ENCODE data around the gene PMEPA1.

PMEPA1 gene

GRCh38 chr20:57693002-57693582, 16.7 kb downstream of the PMEPA1 start:
- no peak for DNase-seq

DNA sequence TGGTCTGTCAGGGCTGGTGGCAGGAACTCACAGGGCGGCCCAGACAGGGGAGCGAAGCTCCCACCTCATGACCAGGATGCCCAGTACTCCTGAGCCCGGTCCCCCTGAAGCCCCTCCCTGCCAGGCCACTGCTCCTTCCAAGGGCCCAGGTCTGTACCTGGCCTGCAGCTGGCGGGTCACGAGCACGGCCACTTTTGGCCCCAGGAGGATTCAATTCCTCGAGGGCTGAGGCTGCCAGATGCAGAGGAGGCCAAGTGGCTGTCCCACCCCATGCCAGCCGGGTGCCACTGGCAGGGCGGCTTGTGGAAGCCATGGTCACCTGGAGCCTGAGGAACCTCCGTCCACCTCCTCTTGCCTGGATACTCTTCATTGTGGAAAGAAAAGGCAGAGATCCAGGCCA, 17.4 kb downstream of the PMEPA1 start:
- DNase-seq = no peak

DNA sequence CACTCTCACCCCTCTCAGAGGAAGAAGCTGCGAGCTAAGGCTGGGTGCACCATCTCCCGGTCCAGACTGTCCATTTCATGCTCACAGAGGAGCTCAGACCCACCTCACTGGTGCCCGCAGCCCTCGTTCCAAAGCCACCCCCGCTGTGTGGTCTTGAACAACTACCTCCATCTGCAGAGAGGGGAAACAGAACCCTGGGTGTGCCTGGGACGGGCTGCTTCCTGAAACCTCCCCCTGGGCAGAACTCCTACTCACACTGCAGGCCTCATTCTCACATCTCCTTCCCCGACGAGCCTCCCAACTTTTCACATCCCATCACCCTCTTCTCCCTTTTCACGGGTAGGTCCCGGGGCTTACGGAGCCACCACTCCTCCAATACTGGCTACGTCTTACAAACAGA, 18.1 kb downstream of the PMEPA1 start:
- DNase-seq = no peak

GRCh38 chr20:57690525-57690924, 19.3 kb downstream of the PMEPA1 start:
- no peak for DNase-seq

DNA sequence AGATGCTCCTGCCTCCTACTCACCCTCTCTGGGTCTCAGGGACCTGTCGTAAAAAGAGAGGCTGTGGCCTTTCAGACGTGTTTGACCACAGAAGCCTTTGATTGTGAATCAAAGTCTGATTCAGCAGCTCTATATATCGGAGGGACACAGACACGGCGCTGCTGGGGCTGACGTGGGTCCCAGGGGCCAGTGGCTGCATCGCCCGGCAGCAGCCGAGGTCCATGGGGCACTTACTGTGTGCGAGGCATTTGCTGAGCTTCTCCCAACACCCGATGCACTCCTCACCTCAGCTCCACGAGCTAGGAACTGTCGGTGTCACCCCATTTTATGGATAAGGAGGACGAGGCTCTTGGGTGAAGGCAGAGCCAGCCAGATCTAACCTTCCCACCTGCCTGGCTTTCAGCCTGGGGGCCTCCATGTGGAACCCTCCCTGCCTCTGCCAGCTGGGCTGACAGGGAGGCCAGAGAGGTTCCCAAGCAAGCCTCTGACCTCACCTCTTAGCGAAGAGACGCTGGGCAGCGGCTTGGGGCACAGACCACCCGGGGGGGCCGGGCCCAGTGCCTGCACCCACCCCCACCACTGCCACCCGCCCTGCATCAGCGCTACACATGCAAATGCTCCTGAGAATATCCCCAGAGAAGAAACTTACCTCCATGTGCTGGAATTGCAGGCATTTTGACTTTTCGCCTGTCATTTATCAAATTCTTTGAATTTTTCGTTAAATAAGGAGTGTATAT, 19.9 kb downstream of the PMEPA1 start:
- no peak for DNase-seq

- no peak for DNase-seq
Measured at GRCh38 chr20:57688864-57689263, 21.0 kb downstream of the PMEPA1 start.

- no peak for DNase-seq
Measured at GRCh38 chr20:57688295-57688694, 21.5 kb downstream of the PMEPA1 start.

DNA sequence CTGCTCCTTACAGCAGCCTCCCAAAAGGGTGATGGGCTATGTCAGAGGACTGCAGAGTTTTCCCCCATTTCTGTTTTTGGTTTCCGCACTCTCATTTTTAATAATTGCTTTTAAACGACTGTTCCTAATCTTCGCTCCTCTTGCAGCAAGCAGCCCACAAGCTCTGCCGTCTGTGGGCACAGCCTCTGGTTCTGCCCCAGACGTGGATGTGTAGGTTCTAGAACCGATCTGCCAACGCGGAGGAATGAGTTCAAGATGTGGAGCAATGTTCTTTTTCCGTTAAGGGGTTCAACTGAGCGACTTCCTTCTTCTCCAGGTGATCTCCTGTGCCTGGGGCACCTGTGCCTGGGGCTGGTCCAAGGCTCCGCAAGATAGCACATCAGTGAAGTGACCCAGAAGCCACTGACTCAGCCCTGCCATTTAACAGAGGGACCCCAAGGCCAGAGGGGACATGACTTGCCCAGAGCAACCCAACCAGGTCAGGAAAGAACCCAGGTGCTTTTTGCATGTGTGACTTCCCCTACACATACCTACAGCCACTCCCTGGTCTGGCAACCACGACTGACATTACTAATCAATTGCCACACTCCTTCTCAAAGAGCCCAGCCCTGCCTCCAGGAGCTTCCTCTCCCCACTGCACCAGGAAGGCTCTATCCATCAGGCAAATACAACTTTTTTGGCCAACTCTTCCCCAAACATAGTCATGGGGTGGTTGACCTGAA, 22.7 kb downstream of the PMEPA1 start:
- DNase-seq = no peak

GRCh38 chr20:57685146-57685758, 24.6 kb downstream of the PMEPA1 start:
- no peak for DNase-seq

GRCh38 chr20:57684808-57685140, 25.0 kb downstream of the PMEPA1 start:
- no peak for DNase-seq

GRCh38 chr20:57683881-57684807, 25.7 kb downstream of the PMEPA1 start:
- no peak for DNase-seq

- no peak for DNase-seq
Measured at GRCh38 chr20:57683287-57683686, 26.5 kb downstream of the PMEPA1 start.

- DNase-seq = no peak
Measured at GRCh38 chr20:57682184-57683101, 27.4 kb downstream of the PMEPA1 start.

- no peak for DNase-seq
Measured at GRCh38 chr20:57680934-57681914, 28.6 kb downstream of the PMEPA1 start.

DNA sequence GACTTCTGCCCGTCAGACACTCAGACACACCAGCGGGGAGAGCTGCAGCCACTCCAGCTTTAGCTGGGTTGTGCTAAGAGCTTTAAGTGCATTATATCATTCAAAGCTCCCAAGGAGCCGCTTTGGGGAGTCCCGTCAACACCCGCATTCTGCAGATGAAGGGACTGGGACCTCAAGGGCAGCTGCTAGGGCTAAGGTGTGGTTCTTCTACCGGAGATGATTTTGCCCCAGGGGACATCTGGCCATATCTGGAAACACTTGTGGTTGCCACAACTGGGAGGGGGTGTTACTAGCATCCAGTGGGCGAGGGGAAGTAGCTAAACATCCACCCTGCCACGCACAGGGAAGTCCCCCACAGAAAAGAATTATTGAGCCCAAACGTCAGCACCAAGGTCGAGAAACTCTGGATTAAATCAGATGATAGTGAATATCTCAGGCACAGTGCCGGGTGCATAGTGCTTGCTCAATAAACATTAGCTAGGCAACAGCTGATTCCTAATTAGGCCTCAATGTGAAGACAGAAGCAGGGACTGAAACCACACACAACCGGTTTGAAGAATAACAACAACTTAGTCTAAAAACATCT, 29.6 kb downstream of the PMEPA1 start:
- DNase-seq = no peak

DNA sequence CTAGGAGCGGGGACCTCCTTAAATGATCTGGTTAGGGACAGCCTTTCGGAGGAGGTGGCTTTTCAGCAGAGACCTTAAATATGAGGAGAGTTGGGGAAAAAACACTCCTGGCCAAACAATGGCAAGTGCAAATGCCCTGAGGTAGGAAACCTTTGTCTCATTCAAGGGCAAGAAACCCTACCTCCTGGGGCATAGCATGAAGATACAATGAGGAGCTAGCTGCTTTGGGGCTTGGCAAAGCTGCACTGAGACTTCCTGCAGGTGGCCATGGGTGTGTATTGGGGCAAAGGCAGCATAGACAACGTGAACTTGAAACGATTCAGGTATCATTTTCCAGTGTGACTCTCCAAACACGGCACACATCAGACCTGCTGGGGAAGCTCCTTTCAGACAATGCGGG, 30.7 kb downstream of the PMEPA1 start:
- DNase-seq = no peak

DNA sequence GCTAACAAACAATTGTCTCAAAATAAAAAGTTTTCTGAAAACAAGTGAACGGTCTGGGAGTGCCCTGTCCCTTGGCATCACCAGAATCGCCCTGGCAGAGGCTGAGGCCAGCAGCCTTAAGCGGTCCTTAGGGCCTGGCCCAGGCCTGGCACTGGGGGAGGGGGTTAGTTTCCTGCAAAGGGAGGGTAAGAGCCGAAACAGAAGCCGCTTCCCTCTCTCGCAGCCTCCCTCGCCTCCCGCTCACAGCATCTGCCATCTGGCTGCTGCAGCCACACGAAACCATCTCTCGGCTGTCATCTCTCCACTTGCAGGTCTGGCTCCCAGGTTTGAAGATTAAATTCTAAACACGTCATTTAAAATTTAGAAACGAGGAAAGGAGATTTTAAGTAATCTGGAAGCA, 31.5 kb downstream of the PMEPA1 start:
- DNase-seq = no peak

- DNase-seq = no peak
Measured at GRCh38 chr20:57677584-57677982, 32.2 kb downstream of the PMEPA1 start.

- DNase-seq = no peak
Measured at GRCh38 chr20:57676589-57677583, 32.9 kb downstream of the PMEPA1 start.
